Breast epithelium (tissue), 4 donors: Measurements from ENCODE around the gene CDH23. TPM values are rescaled to one million over a fixed set of nuclear protein-coding genes. Genes with fewer than 3 reads are reported as not detected.
A peak's percentile ranks its signal among the peaks of the same experiment; 100 is the strongest.

Experiments used
- DNase-seq, 2 donors: peaks; one replicate each; pipeline ENCODE4 v3.0.0-alpha.2; 2019; ENCODE audit warnings: low spot score in 2 of 2
- H3K27ac ChIP-seq, 2 donors: fragments of 200-600 bp; sonication (generic) in 1 of 2; one replicate each; pipeline ENCODE4 v1.5.1; 2016 to 2019; ENCODE audit warnings: mild to moderate bottlenecking in 1 of 2
- H3K27me3 ChIP-seq, 2 donors: fragments of 200-600 bp; sonication (generic) in 1 of 2; one replicate each; pipeline versions ENCODE4 v1.5.1 to v1.6.0; 2017 to 2019; ENCODE audit warnings: control low read depth in 1 of 2, mild to moderate bottlenecking in 1 of 2
- H3K36me3 ChIP-seq: fragments of 200-600 bp; one replicate; pipeline ENCODE4 v1.5.1; 2019
- H3K4me1 ChIP-seq, 2 donors: fragments of 200-600 bp; sonication (generic); one replicate each; pipeline ENCODE4 v1.5.1; 2016 to 2019; ENCODE audit warnings: control low read depth in 1 of 2
- H3K4me3 ChIP-seq, 3 donors: fragments of 200-600 bp; sonication (generic); 1 replicate in 2 of 3; 2 replicates in 1 of 3; pipeline ENCODE4 v1.5.1; 2016 to 2019; ENCODE audit warnings: mild to moderate bottlenecking in 3 of 3, moderate library complexity in 2 of 3
- H3K9me3 ChIP-seq, 2 donors: fragments of 200-600 bp; sonication (generic) in 1 of 2; one replicate each; pipeline ENCODE4 v1.5.1; 2016 to 2019; ENCODE audit warnings: control low read depth in 1 of 2
- CTCF ChIP-seq, 3 donors: fragments of 450-650 bp; IDR thresholded peaks; one replicate each; pipeline ENCODE4 v1.5.1; 2016 to 2017; ENCODE audit warnings: antibody characterized with exemption in 3 of 3, mild to moderate bottlenecking in 3 of 3, moderate library complexity in 3 of 3
- POLR2A ChIP-seq: fragments of 450-650 bp; IDR thresholded peaks from one replicate; pipeline ENCODE4 v1.6.1; 2016; ENCODE audit warnings: antibody characterized with exemption, mild to moderate bottlenecking, moderate library complexity
- POLR2AphosphoS5 ChIP-seq, 3 donors: sonication (generic); formaldehyde crosslinking; IDR thresholded peaks; one replicate each; pipeline ENCODE4 v1.6.1; 2017; ENCODE audit warnings: antibody characterized with exemption in 3 of 3
- intact Hi-C: fragments of 100-400 bp; cut with DNase I; formaldehyde crosslinking; loops from one replicate; pipeline ENCODE4 v1.15.1; 2023; ENCODE audit warnings: low total_unique reads
- total RNA-seq, 3 donors: library from RNA; depleted of rRNA; stranded (reverse); fragments of >200 nt; gene quantifications; one replicate each; pipeline ENCODE4 v1.1.0, GENCODE V29; 2016

CDH23 gene
- total RNA-seq, 3 donors from 2014 or later: 8.5 to 13.8 (median 11.6) TPM

DNA sequence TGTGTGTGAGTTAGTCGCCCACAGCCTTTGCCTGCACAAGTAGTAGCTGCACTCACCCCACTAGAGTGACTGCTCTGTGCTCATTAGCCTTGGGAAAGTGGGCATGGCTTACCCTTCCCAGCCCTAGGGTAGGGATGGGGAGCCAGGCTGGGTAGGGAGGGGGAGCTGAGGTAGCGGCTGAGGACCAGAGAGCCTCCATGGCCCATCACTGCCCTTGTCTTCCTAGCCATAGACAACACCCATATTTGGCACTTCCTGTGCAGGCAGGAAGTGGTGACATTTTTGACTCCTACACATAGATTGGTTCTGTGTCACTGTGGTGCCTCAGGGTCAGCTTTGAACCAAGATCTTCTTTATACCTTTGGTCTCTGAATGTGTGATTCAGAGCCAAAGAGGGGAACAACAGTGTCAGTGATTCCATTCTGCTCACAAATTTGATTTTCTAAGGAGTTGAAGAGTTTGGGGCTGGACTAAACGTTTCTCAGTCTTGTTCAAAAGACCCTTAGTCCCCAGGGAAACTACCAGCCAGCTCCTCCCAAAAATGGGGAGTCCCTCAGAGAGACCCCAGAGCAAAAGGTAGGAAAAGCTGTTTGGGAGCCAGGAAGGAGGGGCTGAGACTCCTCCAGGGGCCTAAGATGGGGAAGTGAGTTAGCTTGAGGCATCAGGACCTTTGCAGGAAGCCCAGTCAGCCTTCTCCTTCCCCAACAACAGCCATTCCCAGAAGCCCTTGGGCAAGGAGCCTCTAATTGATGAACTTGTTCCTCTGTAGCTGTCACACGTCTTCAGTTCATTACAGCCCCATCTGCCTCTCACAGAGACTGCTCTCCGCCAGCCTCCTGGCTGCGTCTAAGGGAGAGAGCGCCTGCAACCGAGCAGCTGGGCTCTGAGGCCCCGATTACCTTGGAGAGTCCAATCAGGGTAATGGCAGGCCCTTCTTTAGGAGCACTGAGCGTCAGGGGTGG, 135.0 kb downstream of the CDH23 start:
- H3K36me3 ChIP-seq: no peaks in the 10 kb centered on the region
- intact Hi-C loops: no loop called here
- H3K4me1 ChIP-seq: no peaks in the 10 kb centered on the region
- no peaks in the 10 kb centered on the region for H3K27me3 ChIP-seq
- no peak overlapping the region for H3K4me3 ChIP-seq
- peak overlapping the region in 1 of 2 donors; percentile 43 for H3K27ac ChIP-seq
- DNase-seq: no peak
- TF ChIP-seq POLR2A: no peak
- TF ChIP-seq POLR2AphosphoS5 (IDR thresholded peaks at IDR 0.05): no peak
- TF ChIP-seq CTCF (IDR thresholded peaks at IDR 0.05): no peak
- H3K9me3 ChIP-seq: no peaks in the 10 kb centered on the region

- H3K9me3 ChIP-seq: no peaks in the 10 kb centered on the region
- TF ChIP-seq POLR2A: no peak
- no peak for DNase-seq
- H3K27ac ChIP-seq: no peak overlapping the region
- no peak overlapping the region for H3K4me3 ChIP-seq
- no peaks in the 10 kb centered on the region for H3K36me3 ChIP-seq
- no peaks in the 10 kb centered on the region for H3K27me3 ChIP-seq
- intact Hi-C loops: loop anchor here (1.0 kb wide), 1 partner anchor 32 kb away; no protein-coding TSS in a partner anchor
- H3K4me1 ChIP-seq: no peaks in the 10 kb centered on the region
Measured at GRCh38 chr10:71532878-71533277, 136.2 kb downstream of the CDH23 start.

DNA sequence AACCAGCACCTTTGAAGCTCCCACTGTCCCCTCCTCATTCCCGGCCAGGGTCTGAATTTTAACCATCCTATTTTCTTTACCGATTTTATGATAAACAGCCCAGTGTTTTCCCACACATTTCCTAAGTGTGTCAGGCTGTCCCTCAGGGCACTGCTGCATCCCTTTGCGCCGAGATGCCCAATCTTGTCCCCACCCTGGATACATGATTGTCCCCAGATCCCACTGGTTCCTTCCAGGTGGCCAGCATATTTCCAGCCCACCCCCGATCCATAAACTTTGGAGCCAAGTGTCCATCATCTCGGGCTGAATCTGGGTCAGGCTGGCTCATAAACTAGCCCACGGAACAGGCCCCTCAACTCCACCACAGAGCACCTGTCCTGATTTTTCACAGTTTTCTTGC, 137.2 kb downstream of the CDH23 start:
- no peak overlapping the region for H3K4me3 ChIP-seq
- TF ChIP-seq POLR2AphosphoS5 (IDR thresholded peaks at IDR 0.05): no peak
- no peak for TF ChIP-seq CTCF (IDR thresholded peaks at IDR 0.05)
- TF ChIP-seq POLR2A: no peak
- no peaks in the 10 kb centered on the region for H3K36me3 ChIP-seq
- DNase-seq: no peak
- H3K27me3 ChIP-seq: no peaks in the 10 kb centered on the region
- no peaks in the 10 kb centered on the region for H3K4me1 ChIP-seq
- intact Hi-C loops: loop anchor here (1.0 kb wide), 1 partner anchor 31 kb away; no protein-coding TSS in a partner anchor
- H3K27ac ChIP-seq: no peak overlapping the region
- H3K9me3 ChIP-seq: no peaks in the 10 kb centered on the region

GRCh38 chr10:71534568-71535194, 138.0 kb downstream of the CDH23 start:
- intact Hi-C loops: no loop called here
- Histone ChIP-seq H3K9me3 (no peaks in the 10 kb centered on the region), H3K4me1 (no peaks in the 10 kb centered on the region), H3K27me3 (no peaks in the 10 kb centered on the region), H3K27ac (no peak overlapping the region), H3K36me3 (no peaks in the 10 kb centered on the region), H3K4me3 (no peak overlapping the region)
- no peak for DNase-seq
- no peak for TF ChIP-seq POLR2AphosphoS5 (IDR thresholded peaks at IDR 0.05)
- no peak for TF ChIP-seq CTCF (IDR thresholded peaks at IDR 0.05)
- no peak for TF ChIP-seq POLR2A

- H3K36me3 ChIP-seq: no peaks in the 10 kb centered on the region
Measured at GRCh38 chr10:71536332-71536731, 139.6 kb downstream of the CDH23 start.

More at GRCh38 chr10:71536332-71536731, 139.6 kb downstream of the CDH23 start:
- intact Hi-C loops: no loop called here
- DNase-seq: no peak
- Histone ChIP-seq H3K27ac (no peak overlapping the region), H3K27me3 (no peaks in the 10 kb centered on the region), H3K4me3 (no peak overlapping the region), H3K9me3 (no peaks in the 10 kb centered on the region), H3K4me1 (no peaks in the 10 kb centered on the region)
- TF ChIP-seq CTCF (IDR thresholded peaks at IDR 0.05): no peak
- no peak for TF ChIP-seq POLR2A
- TF ChIP-seq POLR2AphosphoS5 (IDR thresholded peaks at IDR 0.05): no peak
